Dermis blood vessel endothelial cell (primary cell): ENCODE data around the gene CPNE9. TPM values are rescaled to one million over a fixed set of nuclear protein-coding genes. Genes with fewer than 3 reads are reported as not detected.
A peak's percentile ranks its signal among the peaks of the same experiment; 100 is the strongest.

Source experiments
- DNase-seq: peaks from one replicate; pipeline ENCODE4 v3.0.0; 2010
- total RNA-seq: library from RNA; depleted of rRNA; stranded (reverse); fragments of >200 nt; gene quantifications from 2 replicates; pipeline ENCODE4 v1.2.3, GENCODE V29; 2014

CPNE9 gene
- total RNA-seq, 1 donor from 2014 or later, result not detected

- DNase-seq, result no peak
Measured at GRCh38 chr3:9687514-9687913, 16.1 kb upstream of the CPNE9 start.

- no peak for DNase-seq
Measured at GRCh38 chr3:9688961-9689360, 14.7 kb upstream of the CPNE9 start.

GRCh38 chr3:9689757-9690156 lies 13.9 kb upstream of the CPNE9 start:
- DNase-seq, result no peak

GRCh38 chr3:9690451-9691450 lies 12.9 kb upstream of the CPNE9 start:
- DNase-seq, result no peak

GRCh38 chr3:9691636-9692035 lies 12.0 kb upstream of the CPNE9 start:
- no peak for DNase-seq

- DNase-seq, result no peak
Measured at GRCh38 chr3:9692416-9692815, 11.2 kb upstream of the CPNE9 start.

- no peak for DNase-seq
Measured at GRCh38 chr3:9695345-9695744, 8.3 kb upstream of the CPNE9 start.

- no peak for DNase-seq
Measured at GRCh38 chr3:9695746-9696145, 7.9 kb upstream of the CPNE9 start.

- DNase-seq, result no peak
Measured at GRCh38 chr3:9696480-9697220, 7.0 kb upstream of the CPNE9 start.

GRCh38 chr3:9697892-9698291 lies 5.7 kb upstream of the CPNE9 start:
- no peak for DNase-seq

GRCh38 chr3:9698293-9698692 lies 5.3 kb upstream of the CPNE9 start:
- no peak for DNase-seq

- no peak for DNase-seq
Measured at GRCh38 chr3:9700536-9700935, 3.1 kb upstream of the CPNE9 start.

- no peak for DNase-seq
Measured at GRCh38 chr3:9701006-9701405, 2.6 kb upstream of the CPNE9 start.

GRCh38 chr3:9701711-9702110 lies 1.9 kb upstream of the CPNE9 start:
- DNase-seq, result no peak

- no peak for DNase-seq
Measured at GRCh38 chr3:9703240-9703639, 393 bp upstream of the CPNE9 start.

- peak; percentile 43 for DNase-seq
Measured at GRCh38 chr3:9704347-9705322, 1.0 kb downstream of the CPNE9 start.

- DNase-seq, result no peak
Measured at GRCh38 chr3:9710174-9710739, 6.6 kb downstream of the CPNE9 start.

- DNase-seq, result no peak
Measured at GRCh38 chr3:9712415-9712814, 8.8 kb downstream of the CPNE9 start.

- DNase-seq, result no peak
Measured at GRCh38 chr3:9713142-9713541, 9.5 kb downstream of the CPNE9 start.

- DNase-seq, result no peak
Measured at GRCh38 chr3:9715136-9715535, 11.5 kb downstream of the CPNE9 start.

GRCh38 chr3:9715764-9716437 lies 12.3 kb downstream of the CPNE9 start:
- DNase-seq, result peak; percentile 93
